Measurements from ENCODE around the gene RBFOX2.
"Not testable (repeated sequence)": the region's sequence is repeated elsewhere in the genome, so short reads cannot be mapped to it uniquely, and the experiment has no call there.

The RBFOX2 gene, protein sequence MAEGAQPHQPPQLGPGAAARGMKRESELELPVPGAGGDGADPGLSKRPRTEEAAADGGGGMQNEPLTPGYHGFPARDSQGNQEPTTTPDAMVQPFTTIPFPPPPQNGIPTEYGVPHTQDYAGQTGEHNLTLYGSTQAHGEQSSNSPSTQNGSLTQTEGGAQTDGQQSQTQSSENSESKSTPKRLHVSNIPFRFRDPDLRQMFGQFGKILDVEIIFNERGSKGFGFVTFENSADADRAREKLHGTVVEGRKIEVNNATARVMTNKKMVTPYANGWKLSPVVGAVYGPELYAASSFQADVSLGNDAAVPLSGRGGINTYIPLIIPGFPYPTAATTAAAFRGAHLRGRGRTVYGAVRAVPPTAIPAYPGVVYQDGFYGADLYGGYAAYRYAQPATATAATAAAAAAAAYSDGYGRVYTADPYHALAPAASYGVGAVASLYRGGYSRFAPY

DNA sequence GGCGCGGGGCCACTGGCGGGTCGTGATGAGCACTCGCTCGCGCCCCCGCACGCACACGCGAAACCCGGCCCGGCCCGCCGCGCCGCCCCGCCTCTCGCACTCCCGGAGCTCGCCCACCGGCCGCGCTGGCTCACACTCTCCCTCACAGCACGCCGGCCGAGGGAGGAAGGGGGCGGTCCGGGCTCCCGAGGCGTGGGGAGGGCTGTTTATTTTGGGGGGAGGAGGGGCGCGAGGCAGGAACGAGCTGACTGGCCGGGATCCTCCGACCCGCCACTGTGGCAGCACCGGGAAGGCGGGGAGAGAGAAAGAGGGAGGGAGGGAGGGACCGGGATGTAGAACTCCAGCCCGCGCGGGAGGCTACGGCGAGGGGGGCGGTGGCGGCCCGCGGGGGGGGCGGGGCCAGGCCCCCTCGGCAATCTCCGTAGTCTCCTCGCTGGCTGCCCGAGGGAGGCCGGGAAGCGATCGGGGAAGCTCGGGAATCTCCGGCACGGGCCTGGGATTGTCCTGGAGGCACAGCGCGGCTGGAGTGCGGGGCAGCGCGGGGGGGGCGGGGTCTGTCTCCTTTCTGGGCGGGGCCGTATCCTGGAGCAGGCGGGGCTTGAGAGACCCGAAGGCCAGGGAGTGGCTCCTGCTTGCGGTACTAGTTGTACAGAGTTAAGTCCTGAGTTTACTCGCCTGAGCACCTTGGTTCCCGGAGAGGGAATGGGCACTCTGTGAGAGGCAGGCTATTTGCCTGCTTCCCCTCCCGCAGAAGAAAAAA, at the start of gene RBFOX2:
RBFOX2 (minus strand) TSS at position 179 of the 760 bp plus-strand sequence. CDS start 399 bp downstream, outside the sequence.
- DNase-seq (ENCODE audit: low read depth), result peak; percentile 93
- peak within 1 kb of the TSS; percentile 89 for H3K4me3 ChIP-seq (ENCODE audit: low read depth, low read length)

DNA sequence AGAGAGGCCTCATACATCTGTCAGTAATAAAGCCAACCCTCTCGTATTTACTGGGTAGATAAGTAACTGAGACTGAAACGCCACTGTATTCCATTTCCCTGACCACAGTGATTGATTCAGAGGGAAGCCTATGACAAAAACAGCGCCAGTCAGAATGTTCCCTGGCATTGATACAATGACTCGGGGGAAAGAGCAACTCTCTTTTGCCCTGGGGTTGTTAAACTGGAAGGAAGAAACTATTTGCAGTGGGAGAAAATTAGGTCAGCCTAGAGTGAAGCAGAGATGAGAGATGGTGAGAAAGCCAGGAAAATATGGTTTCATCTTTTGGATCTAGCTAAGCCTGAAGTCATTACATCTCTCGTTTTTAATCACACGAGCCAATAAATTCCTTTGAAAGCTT, 48.6 kb upstream of the RBFOX2 start:
- H3K4me3 ChIP-seq (ENCODE audit: low read depth, low read length), result no peak overlapping the region
- peak; percentile 45 for DNase-seq (ENCODE audit: low read depth)

DNA sequence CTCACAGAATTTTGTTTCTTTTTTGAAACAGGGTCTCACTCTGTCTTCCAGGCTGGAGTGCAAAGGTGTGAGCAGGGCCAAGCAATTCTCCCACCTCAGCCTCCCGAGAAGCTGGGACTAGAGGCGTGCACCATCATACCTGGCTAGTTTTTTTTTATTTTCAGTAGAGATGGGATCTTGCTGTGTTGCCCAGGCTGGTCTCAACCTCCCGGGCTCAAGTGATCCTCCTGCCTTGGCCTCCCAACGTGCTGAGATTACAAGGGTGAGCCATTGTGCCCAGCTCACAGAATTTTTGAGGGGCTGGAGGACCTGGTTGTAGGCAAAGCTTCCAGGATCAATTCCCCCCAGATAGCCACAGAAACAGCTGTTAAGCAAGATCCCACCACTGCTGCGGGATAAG, 47.1 kb upstream of the RBFOX2 start:
- DNase-seq (ENCODE audit: low read depth), result no peak
- H3K4me3 ChIP-seq (ENCODE audit: low read depth, low read length), result no peak overlapping the region

DNA sequence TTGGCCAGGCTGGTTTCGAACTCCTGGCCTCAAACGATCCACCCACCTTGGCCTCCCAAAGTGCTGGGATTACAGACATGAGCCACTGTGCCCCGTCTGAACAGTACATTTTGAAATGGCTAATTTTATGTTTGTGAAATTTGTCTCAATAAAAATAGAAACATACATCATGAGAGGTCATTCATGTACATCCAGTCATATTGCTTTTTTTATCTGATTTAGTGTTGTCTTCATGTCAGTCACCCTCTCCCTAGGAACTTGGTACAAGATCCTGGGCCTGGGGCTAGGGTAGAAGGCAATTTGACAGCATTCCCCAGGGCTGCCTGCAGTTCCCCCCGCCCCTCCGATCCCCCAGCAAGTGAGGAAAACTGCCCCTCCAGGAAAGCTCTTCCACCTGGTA, 46.6 kb upstream of the RBFOX2 start:
- H3K4me3 ChIP-seq (ENCODE audit: low read depth, low read length), result no peak overlapping the region

DNA sequence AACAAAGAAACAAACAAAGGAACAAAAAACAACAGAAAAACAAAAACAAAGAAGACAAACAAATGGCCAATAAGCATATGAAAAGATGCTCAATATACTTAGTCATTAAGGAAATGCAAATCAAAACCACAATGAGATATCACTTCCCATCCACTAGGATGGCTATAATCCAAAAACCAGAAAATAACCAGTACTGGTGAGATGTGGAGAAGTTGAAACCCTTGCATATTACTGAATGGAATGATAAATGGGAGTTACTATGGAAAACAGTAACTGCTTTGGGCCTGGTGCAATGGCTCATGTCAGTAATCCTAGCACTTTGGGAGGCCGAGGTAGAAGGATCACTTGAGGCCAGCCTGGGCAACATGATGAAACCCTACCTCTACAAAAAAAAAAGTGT, 44.9 kb upstream of the RBFOX2 start:
- H3K4me3 ChIP-seq (ENCODE audit: low read depth, low read length), result no peak overlapping the region
- DNase-seq (ENCODE audit: low read depth), result no peak

More for the DNA sequence above, 46.6 kb upstream of the RBFOX2 start:
- no peak for DNase-seq (ENCODE audit: low read depth)

DNA sequence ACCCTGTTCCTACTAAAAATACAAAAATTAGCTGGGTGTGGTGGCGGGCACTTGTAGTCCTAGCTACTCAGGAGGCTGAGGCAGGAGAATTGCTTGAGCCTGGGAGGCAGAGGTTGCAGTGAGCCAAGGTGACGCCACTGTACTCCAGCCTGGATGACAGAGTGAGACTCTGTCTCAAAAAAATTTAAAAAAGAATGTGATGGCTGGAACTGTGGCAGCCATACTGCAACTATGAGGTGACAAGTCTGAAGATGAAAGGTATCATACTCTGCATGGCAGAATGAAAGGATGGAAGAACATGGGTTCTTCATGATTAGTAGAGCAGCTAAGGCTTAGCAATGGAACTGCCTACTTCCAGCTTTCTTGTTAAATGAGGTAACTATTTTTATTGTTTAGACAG, 42.0 kb upstream of the RBFOX2 start:
- H3K4me3 ChIP-seq (ENCODE audit: low read depth, low read length); DNase-seq (ENCODE audit: low read depth): not testable (repeated sequence)

DNA sequence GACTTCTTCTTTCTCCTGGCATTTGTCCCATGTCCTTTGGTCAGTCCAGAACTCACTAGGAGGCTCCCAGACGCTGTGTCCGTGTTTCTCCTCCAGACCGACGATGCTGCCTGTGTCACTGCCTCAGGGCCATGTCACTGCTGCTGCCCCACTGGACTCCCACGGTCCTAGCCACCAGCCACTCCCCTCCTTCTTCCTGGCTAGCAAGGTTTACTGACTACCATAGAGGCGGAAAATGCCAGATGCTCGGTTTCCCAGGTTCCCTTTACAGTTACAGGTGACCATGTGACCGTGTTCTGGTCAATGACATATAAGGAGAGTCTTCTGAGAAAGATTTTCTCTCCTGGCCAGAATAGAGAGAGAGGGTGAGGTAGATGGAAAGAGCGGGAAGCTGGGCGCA, 40.7 kb upstream of the RBFOX2 start:
- no peak for DNase-seq (ENCODE audit: low read depth)
- H3K4me3 ChIP-seq (ENCODE audit: low read depth, low read length), result no peak overlapping the region

DNA sequence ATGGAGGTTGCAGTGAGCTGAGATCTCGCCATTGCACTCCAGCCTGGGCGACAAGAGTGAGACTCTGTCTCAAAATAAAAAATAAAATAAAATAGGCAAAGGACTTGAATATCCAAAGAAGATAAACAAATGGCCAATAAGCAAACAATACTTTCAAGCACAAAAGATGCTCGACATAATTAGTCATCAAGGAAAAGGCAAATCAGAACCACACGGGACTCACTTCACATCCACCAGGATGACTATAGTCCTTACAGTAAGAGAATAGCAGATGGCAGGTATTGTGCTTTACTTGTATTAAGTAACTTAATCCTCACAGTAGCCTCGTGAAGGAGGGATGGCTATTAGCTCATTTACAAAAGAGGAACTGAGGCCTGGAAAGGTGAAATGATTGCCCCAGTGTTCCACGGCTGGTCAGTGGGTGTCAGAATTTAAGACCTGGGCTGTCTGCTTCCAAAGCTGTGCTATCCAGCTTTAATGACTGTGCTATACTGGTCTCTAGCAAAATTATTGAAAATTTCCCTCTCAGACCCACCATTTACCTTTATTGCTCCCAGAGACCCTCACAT, 40.2 kb upstream of the RBFOX2 start:
- no peak for DNase-seq (ENCODE audit: low read depth)

DNA sequence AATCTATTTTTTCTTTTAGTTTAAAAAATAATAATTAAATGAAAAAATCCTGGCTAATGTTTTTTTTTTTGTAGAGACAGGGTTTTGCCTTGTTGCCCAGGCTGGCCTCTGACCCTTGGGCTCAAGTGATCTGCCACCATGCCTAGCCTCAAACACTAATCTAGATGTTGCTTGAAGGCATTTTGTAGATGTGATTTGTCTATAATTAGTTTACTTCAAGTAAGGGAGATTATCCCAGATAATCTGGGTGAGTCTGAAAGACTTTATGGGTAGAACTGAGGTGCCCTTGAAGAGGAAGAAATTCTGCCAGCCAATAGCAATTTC, 38.6 kb upstream of the RBFOX2 start:
- DNase-seq (ENCODE audit: low read depth), result no peak
- H3K4me3 ChIP-seq (ENCODE audit: low read depth, low read length), result no peak overlapping the region

More for the DNA sequence above, 40.2 kb upstream of the RBFOX2 start:
- H3K4me3 ChIP-seq (ENCODE audit: low read depth, low read length), result no peak overlapping the region

DNA sequence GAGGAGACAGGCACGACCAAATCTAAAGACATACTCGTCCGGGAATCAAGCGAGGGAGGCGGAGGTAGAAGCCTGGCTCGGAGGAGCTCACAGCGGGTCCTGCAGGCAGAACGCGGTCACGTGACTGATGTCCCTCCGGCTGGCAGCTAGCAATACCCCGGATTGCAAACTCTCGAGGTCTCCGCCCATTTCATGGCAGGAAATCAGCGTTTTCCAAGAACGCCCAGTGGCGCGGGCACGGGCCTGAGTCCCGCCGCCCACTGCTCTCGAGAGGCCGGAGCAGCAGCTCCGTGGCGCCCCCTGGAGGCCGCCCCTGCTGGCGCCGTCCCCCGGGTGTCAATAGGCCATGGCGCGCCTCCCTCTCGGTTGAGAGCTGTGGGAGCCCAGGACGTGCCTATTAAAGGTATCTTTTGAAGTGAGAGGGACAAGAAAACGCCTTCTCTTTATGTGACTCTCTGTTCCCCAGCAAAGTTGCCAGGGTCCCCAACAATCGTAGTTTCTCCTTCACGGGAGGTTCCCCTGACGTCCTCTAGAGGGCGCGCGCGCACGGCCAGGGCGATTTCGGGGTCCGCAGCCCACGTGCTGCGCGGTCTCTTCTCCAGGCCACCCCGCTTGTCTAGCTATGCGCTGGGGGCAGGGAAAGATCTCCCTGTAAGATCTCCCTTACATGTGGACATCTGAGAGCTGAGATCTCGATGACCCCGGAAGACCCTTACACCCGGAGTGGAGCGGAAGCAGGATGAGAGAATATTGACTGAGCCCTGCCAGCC, 37.3 kb upstream of the RBFOX2 start:
- peak; percentile 88 for DNase-seq (ENCODE audit: low read depth)
- peak overlapping the region; percentile 52 for H3K4me3 ChIP-seq (ENCODE audit: low read depth, low read length)

DNA sequence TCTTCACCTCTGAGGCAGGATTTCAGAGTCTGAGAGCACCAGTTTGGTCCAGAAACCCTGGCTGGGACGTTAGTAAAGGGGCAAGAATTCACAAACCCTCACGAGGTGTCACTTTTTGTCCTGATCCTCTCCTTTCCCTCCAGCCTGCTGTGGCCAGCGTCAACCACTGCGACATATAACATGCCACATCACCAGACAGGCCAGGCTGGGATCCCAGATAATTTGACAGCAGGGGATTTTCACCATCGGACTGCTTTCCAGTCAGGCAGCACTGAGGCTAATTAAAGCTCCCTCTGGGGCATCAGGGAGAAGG, 36.8 kb upstream of the RBFOX2 start:
- no peak for DNase-seq (ENCODE audit: low read depth)

DNA sequence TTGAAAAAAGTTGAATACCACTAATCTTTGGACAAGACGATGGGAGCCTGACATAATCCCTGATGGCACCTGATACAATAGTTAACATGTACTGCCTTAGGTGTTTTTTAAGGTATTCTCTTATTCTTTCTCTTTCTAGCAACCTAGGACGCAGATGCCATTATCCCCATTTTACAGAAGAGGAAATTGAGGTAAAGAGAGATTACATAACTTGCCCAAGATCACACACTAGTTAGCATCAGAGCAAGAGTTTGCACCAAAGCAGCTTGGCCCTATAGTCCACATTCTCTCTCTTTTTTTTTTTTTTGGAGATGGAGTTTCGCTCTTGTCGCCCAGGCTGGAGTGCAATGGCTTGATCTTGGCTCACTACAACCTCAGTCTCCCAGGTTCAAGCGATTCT, 35.7 kb upstream of the RBFOX2 start:
- H3K4me3 ChIP-seq (ENCODE audit: low read depth, low read length), result no peak overlapping the region
- no peak for DNase-seq (ENCODE audit: low read depth)

More for the DNA sequence above, 36.8 kb upstream of the RBFOX2 start:
- peak overlapping the region; percentile 52 for H3K4me3 ChIP-seq (ENCODE audit: low read depth, low read length)

DNA sequence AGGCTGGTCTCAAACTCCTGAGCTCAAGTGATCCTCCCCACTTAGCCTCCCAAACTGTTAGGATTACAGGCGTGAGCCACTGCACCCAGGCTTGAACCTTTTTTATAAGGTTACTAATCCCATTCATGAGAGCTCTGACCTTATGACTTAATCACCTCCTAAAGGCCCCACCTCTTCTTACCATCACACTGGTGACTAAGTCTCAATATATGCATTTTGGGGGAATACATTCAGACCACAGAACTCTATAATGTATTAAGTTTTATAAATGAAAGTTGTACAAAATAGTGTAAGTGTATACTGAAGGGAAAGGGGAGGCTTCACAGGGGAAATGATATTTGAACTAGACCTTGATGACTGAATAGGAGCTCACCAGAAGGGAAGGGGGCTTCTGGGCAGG, 28.4 kb upstream of the RBFOX2 start:
- no peak for DNase-seq (ENCODE audit: low read depth)
- H3K4me3 ChIP-seq (ENCODE audit: low read depth, low read length), result no peak overlapping the region

DNA sequence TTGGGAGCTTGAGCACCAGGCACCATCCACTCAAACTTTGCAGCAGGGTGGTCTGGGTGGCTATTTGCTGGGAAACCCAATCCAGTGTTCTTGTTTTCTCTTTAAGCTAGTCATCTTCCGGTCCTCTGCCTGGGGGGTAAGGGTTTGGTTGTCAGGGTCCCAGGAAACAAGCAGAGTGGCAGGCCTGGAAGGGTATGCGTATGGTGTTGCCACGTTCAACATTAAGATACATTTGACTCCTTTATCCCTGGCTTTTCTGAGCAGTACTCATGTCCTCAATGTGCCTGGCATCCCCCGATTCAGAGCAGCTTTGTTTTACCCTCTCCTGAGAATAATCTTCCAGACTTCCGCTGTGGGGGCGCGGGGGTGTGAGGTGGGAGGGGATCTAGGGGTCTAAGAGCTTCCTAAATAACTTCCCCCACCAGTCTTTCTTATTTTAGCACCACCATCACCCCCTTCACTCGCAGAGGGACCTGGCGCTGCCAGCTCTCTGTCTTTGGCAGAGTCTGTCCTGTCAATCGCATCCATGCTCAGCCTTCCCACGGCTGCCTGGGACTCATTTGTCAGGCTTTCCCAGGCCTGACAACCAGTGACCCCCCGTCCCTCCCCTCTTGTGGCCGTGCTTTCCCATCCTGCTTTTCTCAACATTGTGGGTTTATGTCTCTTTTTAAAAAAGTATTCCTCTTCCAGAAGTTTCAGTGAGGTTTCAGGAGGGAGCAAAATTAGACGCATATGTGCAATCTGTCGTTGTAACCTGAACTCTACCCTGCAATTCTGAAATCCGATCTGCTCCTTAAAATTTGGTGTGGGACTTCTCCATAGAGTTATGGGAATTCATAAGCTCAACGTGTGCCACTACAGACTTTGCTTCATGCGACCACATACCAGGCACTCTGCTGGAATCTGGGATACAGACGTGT, 27.0 kb upstream of the RBFOX2 start:
- no peak overlapping the region for H3K4me3 ChIP-seq (ENCODE audit: low read depth, low read length)
- no peak for DNase-seq (ENCODE audit: low read depth)

DNA sequence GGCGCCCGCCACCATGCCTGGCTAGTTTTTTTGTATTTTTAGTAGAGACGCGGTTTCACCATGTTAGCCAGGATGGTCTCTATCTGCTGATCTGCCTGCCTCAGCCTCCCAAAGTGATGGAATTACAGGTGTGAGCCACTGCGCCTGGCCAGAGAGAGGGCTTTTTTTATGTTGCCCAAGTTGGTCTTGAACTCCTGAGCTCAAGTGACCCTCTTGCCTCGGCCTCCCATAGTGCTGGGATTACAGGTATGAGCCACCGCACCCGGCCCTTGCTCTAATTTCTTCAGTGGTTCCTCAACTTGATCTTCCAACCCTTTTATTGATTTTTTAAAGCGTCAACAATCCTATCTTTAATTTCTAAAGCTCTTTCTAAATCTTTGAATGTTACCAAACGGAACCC, 25.8 kb upstream of the RBFOX2 start:
- DNase-seq (ENCODE audit: low read depth); H3K4me3 ChIP-seq (ENCODE audit: low read depth, low read length): not testable (repeated sequence)

DNA sequence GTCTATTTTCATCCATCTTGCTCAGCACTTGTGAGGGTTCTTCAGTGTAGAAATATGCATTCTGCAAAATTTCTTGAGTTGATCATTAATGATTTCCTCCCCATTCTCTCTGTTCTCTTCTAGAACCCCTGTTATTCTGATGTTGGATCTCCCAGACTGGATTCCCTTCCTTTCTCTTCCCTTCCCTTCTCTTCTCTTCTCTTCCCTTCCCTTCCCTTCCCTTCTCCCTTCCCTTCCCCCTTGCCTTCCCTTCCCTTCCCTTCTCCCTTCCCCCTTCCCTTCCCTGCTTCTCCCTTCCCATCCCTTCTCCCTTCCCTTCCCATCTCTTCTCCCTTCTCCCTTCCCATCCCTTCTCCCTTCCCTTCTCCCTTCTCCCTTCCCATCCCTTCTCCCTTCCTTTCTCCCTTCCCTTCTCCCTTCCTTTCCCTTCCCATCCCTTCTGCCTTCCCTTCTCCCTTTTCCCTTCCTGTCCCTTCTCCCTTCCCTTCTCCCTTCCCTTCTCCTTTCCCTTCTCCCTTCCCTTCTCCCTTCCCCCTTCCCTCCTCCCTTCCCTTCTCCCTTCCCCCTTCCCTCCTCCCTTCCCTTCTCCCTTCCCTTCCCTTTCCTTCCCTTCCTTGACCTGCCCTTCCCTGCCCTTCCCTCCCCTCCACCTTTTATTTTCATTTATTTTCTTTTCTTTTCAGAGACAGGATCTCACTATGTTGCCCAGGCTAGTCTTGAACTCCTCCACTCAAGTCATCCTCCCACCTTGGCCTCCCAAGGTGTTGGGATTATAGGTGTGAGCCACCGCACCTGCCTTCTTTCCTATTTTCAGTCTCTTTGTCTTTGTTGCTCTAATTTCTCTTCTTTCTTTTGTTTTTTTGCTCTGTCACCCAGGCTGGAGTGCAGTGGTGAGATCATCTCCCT, 24.9 kb upstream of the RBFOX2 start:
- DNase-seq (ENCODE audit: low read depth), result no peak
- no peak overlapping the region for H3K4me3 ChIP-seq (ENCODE audit: low read depth, low read length)

DNA sequence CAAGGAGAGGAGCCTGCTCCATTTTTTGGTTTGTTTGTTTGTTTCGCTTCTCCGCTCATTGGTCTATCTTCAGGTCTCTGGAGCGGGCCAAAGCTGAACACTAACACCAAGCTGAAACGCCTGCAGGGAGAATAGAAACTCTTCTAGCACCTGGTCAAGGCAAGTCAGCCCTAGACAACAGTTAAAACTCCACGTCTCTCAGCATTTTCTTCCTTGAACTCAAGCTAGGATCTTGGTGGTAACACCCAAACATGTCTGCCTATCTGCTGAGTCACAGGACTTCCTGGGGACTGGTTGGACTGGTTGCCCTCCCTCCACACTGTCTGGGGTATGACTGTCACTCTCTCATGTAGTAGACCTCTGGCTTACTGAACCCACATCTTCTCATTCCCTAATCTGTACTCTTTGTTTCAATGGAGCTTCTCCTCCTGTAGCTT, 23.9 kb upstream of the RBFOX2 start:
- no peak for DNase-seq (ENCODE audit: low read depth)
- no peak overlapping the region for H3K4me3 ChIP-seq (ENCODE audit: low read depth, low read length)

DNA sequence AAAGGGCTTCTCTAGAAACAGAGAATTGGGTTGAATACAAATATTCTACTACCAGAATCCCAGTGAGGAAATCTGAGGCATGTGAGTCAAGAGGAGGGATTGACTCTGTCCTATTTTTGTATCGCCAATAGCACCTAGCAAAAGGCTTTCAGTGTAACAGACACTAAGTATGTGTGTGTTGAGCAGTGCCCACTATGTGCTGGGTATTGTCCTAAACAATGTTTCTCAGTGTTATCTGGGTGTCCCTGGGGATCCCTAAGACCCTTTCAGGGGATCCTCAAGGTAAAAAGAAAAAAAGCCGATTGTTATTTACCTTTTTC, 21.0 kb upstream of the RBFOX2 start:
- H3K4me3 ChIP-seq (ENCODE audit: low read depth, low read length), result no peak overlapping the region
- no peak for DNase-seq (ENCODE audit: low read depth)
